IPS-11a (cell line): ENCODE results near the gene SVOP.

Experiments
- H3K4me3 ChIP-seq: one replicate; pipeline ENCODE4 v1.5.1; 2013; ENCODE audit warnings: low read depth, low read length, control low read depth

The SVOP gene

GRCh38 chr12:108980831-108981618, 39.8 kb downstream of the SVOP start:
- no peak overlapping the region for H3K4me3 ChIP-seq

- no peak overlapping the region for H3K4me3 ChIP-seq
These were observed 43.5 kb downstream of the SVOP start for GRCh38 chr12:108977360-108977759.

- H3K4me3 ChIP-seq = no peak overlapping the region
These were observed 45.8 kb downstream of the SVOP start for GRCh38 chr12:108975024-108975593.

- no peak overlapping the region for H3K4me3 ChIP-seq
These were observed 47.2 kb downstream of the SVOP start for GRCh38 chr12:108973629-108974152.

GRCh38 chr12:108972358-108972757, 48.5 kb downstream of the SVOP start:
- no peak overlapping the region for H3K4me3 ChIP-seq

GRCh38 chr12:108969622-108970021, 51.2 kb downstream of the SVOP start:
- H3K4me3 ChIP-seq = no peak overlapping the region

GRCh38 chr12:108967869-108968540, 52.9 kb downstream of the SVOP start:
- H3K4me3 ChIP-seq = no peak overlapping the region

- H3K4me3 ChIP-seq = no peak overlapping the region
These were observed 54.3 kb downstream of the SVOP start for GRCh38 chr12:108966378-108967151.

GRCh38 chr12:108965886-108966285, 55.0 kb downstream of the SVOP start:
- no peak overlapping the region for H3K4me3 ChIP-seq

- no peak overlapping the region for H3K4me3 ChIP-seq
These were observed 56.2 kb downstream of the SVOP start for GRCh38 chr12:108964371-108965352.

- no peak overlapping the region for H3K4me3 ChIP-seq
These were observed 58.6 kb downstream of the SVOP start for GRCh38 chr12:108962256-108962655.

- H3K4me3 ChIP-seq = no peak overlapping the region
These were observed 60.9 kb downstream of the SVOP start for GRCh38 chr12:108959748-108960655.

GRCh38 chr12:108955225-108955835, 65.5 kb downstream of the SVOP start:
- H3K4me3 ChIP-seq = no peak overlapping the region

GRCh38 chr12:108950991-108951739, 69.7 kb downstream of the SVOP start:
- H3K4me3 ChIP-seq = no peak overlapping the region

GRCh38 chr12:108949976-108950375, 70.9 kb downstream of the SVOP start:
- no peak overlapping the region for H3K4me3 ChIP-seq

GRCh38 chr12:108948367-108948766, 72.5 kb downstream of the SVOP start:
- no peak overlapping the region for H3K4me3 ChIP-seq

- no peak overlapping the region for H3K4me3 ChIP-seq
These were observed 73.8 kb downstream of the SVOP start for GRCh38 chr12:108947097-108947496.

- no peak overlapping the region for H3K4me3 ChIP-seq
These were observed 80.7 kb downstream of the SVOP start for GRCh38 chr12:108940138-108940537.
